ENCODE data around the gene DSCAML1.
A peak's percentile ranks its signal among the peaks of the same experiment; 100 is the strongest.

DSCAML1 gene

DNA sequence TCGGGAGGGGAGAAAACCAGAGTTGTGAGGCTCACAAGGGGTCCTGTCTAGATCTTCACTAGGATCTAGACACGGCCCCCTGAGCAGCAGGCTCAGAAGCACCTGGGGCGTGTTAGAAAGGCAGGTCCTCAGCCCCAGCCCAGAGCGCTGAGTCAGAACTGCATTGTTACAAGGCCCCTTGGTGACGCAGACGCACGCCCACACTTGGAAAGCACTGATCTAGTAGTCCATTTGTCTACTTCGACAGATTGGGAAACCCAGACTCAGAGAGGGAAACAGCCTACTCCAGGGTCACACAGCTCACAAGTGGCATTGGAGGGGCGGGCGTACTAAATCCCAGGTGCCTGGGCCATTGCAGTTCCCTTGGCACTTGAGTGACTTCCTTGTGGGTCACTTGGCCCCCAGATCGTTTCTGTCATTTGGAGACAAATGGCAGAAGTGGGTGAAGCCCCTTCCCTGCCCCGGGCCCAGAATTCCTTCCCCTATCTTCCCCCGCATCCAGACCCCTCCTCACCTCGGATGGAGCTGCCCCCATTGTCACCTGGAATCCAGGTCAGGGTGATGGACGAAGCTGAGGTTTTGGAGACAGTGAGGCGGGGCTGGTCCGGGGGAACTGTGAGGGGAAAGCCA lies 358.5 kb downstream of the DSCAML1 start:
- peak in 5 of 58 donors; percentile 10 to 34 (median 22) for DNase-seq

DNA sequence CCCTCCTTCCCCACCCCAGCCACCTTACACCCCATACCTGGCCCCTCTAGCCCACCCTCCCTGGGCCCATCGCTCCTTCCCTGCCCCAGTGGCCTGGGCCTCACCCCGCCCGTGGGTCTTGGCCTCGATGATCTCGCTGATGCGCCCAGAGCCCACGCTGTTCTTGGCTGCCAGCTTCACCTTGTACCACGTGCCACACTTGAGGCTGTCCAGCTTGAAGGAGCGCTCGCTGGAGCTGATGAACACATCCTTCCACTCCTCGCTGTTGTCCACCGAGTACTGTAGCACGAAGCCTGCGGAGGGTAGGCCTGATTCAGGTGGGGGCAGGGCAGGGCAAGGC lies 359.3 kb downstream of the DSCAML1 start:
- no peak for DNase-seq

DNA sequence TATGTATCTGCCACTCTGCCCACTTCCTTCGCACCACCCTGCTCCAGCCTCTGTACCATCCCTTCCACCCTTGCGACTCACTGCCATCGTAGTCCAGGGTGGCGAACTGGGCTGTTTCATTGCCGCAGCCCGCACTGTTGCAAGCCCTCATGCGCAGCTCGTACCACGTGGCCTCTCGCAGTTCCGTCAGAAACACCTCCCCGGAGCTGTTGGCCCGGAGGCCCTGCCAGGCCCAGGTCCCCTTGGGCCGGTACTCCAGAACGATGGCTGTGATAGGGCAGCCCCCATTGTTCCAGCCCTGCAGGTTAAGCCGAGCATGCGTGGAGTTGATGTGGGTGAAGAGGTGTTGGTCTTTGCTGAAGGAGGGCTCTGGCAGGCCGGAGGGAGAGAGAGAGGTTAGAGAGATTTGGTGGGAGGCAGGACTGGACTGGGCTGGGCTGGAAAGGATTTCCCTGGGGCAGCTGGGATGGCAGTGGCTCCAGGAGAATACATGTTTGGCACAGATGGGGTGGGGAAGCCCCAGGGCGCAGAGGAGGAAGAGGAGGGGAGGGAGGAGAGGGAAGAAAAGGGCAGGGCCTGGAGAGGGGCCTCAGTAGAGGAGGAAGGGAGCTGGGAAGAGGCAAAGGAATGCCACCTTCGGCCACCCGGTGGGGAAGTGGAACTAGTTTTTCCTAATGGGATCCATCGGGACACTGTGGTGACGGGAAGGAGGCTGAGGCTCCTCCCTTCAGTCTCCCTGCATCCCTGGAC lies 359.8 kb downstream of the DSCAML1 start:
- DNase-seq = no peak

DNA sequence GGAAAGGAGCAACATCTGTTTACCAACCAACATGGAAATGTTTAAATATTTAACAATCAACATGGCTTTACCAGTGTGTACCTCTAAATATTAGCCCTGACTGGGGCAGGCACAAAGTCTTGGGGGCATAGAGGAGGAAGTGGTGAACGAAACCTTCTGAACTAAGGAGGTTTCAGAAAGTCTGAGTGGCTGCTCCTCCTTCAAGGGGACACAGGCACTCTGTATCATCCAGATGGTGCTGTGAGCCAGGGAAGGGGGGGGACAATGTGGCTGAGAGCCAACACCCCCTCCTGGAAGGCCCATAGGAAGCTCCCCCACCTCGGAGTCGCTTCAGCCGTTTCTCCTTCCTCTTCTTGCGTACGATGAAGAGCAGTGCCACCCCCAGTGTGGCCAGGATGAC lies 361.7 kb downstream of the DSCAML1 start:
- no peak for DNase-seq

DNA sequence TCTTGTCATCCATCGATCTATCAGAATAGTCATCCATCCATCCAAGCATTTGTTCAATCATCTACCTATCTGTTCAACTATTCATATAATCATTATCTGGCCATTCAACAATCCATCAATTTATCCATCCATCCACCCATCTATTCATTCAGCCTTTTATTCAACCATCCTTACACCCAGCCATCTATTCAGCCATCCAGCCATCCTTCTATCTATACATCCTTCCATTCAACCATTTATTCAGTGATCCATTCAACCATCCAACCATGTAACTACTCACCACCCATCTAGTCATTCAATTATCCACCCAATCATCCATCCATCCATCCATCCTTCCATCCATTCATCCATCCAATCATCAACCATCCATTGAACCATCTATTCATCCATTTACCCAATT lies 362.5 kb downstream of the DSCAML1 start:
- DNase-seq = no peak

DNA sequence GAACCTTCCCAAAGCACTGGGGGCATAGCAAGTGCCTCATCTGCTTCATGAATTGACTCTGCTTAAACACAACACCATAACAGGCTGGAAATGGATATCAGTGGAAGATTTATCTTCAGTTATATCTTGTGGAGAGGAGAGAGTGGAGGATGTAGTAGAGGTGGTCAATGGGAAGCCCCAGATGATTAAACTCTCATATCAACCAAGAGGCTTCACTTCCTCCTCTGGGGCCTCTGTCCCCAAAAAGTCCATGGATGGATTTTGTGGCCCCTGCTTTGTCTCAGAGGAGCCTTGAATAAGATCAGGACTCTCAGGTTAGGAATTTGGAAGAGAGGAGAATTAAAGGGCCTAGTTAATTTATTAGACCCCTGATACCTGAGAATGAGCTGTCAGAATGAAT lies 363.3 kb downstream of the DSCAML1 start:
- DNase-seq = no peak

DNA sequence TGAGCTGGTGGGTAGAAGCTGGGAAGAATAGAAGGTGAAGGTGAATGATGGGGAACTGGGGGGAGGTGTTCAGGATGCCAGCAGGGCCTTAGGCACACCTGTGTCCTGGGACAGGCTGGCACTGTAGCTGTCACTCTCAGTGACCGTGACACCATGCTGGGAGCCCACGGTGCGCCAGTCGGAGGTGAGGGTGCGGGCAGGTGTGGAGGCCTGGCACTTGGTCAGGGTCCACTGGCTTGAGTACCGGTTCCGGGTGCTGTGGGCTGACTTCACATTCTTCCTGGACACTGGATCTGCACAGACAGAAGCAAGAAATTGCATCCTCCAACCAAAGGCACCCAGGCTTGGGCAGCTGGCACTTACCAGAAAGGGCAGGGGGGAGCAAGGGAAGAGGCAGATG lies 365.6 kb downstream of the DSCAML1 start:
- no peak for DNase-seq

DNA sequence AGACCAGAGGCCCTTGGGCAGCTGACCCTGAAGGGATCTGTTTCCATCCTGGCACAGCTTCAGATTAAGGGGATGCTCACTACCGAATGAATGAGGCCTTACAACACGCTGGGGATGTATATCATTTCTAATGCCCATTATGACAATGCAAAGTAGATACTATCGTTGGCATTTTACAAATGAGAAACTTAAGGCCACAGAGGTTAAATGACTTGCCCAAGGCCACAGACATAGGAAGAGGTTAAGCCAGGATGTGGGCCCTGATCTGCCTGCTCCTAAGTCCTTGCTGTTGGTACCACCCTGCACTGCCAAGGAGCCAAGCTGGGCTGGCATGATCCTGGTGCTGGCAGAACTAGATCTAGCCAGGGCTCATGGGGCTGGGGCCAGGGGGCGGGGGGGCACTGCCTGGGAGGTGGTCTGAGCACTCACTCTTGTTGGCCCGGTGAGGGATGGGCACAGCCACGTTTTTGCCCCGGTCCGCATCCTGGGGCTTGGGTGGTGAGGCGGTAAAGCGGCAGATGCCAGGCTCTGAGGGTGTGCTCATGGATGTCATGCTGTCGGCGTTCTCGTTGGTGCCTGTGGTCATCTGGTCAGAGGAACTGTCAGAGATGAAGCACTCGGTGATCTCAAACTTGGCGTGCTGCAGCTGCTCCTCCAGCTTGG lies 366.6 kb downstream of the DSCAML1 start:
- DNase-seq = no peak

DNA sequence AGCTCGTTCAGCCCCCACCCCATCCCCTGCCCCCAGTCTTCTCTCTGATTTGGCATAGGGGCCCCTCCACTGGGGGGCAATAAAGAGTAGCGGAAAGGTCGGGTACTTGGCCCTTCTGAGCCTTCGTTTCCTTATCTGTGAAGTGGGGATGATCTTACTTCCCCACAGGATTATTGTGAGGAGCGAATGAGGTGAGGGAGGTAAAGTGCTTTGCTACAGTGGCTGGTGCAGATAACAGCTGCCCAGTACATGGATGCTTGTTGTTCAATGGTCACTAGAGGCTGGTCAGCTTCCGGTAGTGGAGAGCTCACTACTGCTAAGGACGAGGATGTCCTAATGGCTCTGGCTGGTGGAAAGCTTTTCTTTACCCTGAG lies 368.2 kb downstream of the DSCAML1 start:
- no peak for DNase-seq

DNA sequence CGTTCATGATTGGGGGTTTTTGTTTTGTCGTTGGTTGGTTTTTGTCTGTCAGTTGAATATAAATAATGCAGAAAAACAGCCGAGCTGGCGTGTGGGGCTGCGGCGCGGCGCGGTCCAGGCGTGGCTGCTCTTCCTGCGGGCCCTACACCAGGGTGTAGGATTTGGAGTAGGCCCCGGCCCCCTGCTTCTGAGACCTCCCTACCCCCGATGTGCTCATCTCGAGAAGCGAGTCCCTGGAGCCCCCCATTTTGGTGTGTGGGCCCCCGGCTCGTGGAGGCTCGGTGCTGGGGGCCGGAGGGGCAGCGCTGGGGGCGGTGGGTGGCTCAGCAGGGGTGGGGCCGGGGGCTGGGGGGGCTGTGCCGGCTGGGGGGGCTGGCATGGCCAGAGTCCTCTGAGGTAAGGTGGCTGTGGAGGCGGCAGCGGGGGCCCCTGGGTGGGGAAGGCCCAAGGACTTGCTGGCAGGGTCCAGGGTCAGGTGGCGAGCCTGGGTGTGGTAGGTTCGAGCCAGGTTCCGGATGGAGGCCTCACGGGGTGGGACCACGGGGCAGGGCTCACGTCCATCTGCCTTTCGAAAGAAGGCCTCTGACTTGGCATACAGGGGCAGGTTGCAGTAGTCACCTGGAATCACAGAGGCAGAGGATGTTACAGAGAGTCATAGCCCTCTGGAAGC lies 368.7 kb downstream of the DSCAML1 start:
- no peak for DNase-seq

DNA sequence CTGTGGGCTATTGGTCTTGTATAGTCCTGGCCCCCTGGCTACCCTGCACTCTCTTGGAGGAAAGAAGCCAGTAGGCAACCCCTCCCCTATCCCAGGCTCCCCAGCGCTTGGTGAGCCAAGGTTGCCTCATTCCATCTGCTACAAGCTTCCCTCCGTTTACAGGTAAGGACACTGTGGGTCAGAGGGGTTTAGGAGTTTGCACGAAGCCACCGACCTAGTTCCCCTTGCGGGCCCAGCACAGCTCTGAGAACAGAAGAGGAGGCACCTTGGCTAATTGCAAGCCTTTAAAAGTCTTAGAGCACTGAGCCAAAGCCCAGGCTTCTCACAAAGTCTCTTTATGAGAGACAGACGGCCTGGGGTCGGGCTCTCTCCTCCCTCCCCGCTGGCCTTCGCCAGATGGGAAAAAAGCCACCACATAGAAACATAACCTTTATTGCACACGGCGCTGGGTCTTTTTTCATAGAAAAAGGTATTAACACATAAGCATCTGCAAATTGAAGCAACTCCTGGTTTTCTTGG lies 369.6 kb downstream of the DSCAML1 start:
- peak in 1 of 58 donors; percentile 35 for DNase-seq

DNA sequence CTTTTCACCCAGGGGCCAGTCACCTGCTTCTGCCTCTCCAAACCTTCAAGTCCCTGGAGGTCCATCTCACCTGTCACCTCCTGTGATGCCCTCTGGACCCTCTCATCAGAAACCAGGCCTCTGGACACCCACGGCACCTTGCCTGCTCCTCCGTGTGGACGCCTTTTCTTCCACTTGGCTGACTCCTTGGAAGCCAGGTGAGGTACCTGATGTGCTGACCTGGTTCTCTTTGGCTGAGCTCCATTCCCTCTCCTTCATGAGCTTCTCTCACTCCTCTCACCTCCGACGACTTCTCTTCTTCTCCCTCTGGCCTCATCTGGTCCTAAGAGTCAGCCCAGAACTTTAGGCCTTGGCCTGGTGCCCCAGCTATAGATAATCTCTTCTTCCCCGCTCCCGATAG lies 370.1 kb downstream of the DSCAML1 start:
- no peak for DNase-seq

DNA sequence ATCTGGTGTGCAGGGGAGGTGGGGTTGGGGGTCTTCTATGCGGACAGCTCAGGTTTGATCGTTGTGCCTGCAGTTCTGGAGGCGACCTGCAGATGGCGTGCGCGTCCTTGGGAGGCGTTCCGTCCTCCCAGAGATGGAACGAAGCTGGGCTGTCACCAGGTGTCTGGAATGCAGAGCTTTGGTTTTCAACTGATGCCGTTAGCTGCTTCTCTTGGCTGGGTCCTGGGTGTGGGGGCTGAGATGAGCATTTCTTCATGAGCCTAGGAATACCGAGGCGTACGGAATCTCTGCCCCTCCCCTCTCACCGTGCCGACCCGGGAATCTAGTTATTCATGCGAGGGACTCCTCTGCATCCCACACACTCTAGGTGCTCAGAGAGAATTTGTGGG lies 370.7 kb downstream of the DSCAML1 start:
- peak in 55 of 58 donors; percentile 19 to 85 (median 62) for DNase-seq

DNA sequence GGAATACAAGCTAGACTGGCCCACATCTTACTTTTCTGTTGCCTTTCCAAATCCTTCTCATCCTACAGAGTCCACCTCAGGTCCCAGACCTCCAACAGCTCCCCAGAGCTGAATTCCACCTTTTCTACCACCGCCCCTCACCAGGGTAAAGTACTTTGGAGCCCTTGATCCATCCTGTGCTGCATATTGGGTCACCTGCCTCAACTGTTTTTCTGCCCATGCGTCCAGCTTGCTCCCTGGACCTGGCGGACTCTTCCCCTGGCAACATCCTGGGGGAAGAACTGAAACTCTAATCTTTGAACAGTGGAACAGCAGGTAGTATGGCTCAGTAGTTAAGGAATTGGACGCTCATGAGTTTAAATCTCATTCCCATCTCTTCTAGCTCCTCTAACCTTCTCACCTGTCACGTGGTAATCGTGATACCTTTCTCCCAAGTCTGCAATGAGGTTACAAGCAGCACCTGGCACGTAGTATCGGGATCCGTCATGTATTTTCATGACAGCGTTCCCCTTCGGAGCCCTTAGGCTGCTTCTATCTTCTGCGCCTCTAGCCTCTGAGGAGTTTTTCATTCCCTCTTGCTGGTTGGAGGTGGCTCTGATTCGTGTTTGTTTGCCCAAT lies 371.2 kb downstream of the DSCAML1 start:
- DNase-seq = no peak

DNA sequence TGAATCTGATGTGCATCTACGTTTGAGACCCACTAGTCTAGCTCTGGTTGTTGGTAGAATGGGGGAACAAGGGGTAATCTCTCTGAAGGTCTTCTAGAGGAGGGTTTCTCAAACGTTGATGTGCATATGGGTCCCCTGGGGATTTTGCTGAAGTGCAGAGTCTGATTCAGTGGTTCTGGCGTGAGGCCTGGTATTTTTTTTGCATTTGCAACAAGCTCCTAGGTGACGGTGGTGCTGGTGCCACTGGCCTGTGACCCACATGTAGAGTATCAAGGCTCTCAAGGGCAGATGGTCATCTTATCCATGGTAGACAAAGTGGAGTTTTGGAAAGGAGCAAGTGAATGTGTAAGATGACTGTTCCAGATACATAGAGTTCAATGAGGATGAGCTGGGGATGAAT lies 372.2 kb downstream of the DSCAML1 start:
- DNase-seq = no peak

DNA sequence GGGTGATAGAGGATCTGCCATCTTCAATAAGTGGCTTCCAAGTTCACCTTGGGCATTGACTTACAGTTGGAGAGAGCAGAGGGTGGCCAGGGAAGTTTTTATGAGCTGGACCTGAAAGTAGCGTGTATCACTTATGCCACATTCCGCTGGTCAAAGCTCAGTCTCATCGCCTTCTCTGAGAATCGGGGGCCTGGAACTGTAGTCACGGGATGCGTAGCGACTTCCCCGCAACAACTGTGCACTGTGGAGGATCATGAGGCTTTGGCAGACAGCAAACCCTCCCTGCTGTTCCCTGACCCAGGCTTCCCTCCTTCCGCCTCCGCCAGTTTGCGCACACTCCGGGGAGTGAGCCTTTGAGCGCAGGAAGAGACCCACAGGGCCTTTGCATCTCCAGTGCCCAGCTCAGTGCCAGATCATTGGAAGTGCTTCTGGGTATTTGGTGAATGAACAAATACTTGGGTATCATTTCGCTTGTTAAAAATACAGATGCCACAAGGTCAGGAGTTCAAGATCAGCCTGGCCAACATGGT lies 373.9 kb downstream of the DSCAML1 start:
- DNase-seq = no peak

DNA sequence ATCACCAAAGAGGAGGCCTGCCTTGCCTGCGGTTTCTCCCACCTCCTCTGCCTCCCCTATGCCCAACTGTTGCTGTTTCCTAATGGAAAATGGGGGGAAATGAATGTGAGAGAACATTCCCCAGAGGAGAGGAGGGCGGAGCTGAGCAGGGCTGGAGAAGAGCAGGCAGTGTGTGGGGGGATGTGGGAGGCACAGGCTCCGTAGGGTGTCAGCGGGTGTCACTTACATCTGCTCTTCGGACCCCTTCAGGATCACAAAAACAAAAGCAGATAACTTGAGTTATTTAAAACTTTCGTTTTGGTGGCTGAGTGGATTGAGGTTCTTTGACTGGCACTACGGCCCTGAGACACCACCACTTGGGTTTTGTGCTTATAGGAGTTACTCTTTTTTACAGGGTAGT lies 375.5 kb downstream of the DSCAML1 start:
- DNase-seq = no peak

DNA sequence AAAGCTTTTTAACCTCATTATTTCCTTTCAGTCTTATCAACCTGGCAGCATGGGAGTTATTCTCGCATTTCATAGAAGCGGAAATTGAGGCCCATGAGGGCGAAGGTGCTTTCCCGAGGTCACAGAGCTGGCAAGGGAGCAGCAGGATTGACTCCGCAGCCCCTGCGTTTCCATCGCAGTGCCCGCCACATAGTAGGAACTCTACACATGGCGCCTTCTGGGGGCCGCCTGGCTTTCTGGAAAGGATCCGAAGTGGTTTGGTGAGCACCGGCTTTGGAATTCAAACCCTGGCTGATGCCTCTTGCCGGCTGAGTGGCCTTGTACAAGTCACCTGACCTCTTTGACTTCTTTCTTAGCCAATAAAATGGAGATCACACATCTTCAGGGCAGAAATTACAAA lies 376.0 kb downstream of the DSCAML1 start:
- DNase-seq = no peak

DNA sequence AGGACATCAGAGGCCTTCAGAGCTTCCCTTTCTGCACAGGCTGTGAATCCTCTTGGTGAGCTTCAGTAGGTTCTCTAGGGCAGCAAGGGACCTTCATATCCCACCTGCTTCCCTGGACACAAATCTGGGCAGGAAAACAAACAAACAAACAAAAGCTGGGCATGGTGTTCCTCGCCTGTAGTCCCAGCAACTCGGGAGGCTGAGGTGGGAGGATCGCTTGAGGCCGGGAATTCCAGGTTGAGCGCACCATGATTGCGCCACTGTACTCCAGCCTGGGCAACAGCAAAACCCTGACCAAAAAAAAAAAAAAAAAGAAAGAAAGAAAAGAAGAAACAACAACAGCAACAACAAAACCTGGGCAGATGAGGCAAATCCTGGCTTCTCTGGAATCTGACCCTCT lies 376.4 kb downstream of the DSCAML1 start:
- no peak for DNase-seq

DNA sequence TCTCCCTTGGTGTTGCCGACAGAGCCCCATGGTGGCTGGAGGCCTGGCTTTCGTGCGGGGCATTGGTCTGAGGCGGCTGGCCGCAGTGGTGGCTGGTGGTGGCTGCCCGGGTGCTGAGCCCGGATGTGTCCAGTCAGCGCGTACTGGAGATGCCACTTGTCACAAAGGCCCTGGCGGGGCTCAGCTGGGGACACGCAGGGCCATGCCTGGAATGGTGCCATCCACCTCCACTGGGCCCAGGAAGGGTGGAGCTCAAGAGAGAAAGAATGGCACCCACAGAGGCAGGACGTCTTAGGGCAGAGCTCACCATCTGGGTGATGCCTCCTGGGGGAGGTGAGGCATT lies 376.9 kb downstream of the DSCAML1 start:
- DNase-seq = no peak

DNA sequence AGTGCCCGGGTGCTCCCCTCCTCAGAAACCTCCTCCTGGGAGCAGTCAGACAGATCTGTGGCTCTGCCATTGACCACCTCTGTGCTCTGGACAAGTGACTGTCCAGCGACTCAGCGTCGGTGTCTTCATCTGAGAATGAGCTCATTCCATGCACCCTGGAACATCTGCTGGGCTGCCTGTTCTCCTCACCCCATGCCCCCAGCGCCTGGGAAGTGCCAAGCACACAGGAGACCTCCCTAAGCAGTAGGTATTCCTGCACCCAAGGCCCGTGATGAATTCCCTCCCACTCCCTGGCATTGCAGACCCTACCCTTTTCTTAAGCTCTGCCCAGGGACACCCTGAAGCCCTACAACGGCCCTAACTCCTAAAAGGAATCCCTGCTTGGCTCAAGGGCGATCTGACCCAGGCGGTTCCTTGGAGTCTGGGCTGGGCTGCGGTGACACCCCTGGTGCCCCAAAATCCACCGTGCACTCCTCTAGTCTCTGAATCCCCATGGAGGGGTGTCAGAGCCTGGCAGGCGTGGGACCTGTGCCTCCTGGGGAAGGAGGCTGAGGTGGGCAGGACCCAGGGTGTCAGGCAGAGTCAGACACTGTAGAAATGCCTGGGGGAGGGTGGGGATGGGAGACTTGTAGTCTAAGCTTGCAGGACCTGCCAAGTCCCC lies 377.4 kb downstream of the DSCAML1 start:
- DNase-seq = no peak

All from anterior cingulate cortex (tissue), 58 donors.